HG03060 (cell line): ENCODE data around the gene SKIDA1.

ENCODE experiments used
- ATAC-seq: cut with Tn5 transposase; IDR thresholded peaks from one replicate; pipeline ENCODE4 v1.9.1; 2021; ENCODE audit warnings: low read depth, moderate number of reproducible peaks; ENCODE audit not compliant: unreplicated experiment

Gene SKIDA1

DNA sequence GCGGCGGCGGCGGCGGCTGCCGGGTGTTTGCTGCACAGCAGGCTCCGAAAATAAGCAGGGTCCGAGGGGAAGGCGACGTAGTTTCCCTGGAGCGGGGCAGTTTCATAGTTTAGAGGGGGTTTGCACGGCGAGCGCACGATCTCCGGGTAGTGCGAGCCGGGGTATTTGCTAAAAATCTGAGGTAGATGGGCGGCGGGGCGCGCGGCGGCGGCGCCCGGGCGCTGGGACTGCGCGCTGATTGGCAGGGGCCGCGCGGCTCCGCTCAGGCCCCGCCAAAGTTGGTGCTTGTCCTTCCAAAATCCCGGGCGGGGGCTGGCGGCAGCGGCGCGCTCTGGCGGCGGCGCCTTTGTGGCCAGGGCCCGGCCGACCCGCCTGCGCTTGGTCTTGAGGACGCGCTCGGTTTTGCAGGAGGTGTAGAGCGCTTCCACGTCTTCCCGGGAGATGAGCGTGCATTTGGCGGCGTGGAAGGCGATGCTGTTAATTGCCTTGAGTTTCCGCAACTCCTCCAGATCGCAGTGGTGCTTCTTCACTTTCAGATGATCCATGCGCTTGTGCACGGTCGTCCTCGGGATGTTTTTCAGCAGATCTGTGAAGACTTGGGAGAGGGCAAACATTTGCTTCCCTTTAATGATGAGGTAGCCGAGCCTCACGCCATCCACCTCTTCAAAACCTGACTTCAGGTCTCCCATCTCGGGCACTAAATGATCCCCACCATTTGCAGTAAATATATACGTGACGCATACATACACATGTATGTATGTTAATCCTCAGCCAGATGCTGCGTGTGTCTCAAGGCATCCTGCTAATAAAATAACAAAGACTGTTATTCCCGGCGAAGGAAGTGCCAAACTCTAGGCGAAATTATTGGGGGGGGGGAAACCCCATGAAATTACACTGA, 8.1 kb downstream of the SKIDA1 start:
- ATAC-seq: no peak

DNA sequence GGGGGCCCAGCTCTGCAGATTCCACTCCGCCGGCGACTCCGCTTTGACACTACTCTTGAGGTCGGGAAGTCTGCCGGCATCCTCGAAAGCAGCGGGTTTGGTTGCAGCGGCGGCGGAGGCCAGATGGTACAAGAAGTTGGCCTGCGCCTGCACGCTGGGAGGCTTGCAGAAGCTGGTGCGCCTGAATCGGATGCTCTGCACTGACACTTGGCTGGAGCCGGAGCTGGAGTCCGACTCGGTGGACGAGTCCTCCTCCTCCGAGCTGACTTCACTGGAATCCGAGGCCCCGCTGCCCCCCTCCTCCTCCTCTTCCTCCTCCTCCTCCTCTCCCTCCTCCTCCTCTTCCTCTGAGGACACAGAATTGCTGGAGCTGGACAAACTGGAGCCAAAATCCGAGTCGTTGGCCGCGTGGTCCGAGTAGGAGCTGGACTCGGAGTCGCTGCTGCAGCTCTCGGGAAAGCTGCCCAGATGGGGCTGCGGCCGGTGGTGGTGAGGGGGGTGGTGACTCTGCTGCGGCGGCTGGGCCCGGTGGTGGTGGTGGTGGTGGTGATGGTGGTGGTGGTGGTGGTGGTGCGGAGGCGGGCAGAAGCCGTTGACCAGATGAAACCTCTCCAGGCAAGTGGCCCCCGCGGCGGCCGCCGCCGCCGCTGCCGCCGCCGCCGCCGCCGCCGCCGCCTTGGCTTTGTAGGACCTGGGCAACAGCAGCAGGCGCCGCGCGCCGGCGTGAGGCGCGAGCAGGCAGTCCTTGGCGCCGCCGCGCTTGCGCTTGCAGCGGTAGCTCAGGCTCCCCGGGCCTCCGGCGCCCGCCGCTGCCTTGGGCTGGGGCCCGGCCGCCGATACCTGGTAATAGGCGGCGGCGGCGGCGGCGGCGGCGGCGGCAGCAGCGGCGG, 9.0 kb downstream of the SKIDA1 start:
- ATAC-seq: no peak

DNA sequence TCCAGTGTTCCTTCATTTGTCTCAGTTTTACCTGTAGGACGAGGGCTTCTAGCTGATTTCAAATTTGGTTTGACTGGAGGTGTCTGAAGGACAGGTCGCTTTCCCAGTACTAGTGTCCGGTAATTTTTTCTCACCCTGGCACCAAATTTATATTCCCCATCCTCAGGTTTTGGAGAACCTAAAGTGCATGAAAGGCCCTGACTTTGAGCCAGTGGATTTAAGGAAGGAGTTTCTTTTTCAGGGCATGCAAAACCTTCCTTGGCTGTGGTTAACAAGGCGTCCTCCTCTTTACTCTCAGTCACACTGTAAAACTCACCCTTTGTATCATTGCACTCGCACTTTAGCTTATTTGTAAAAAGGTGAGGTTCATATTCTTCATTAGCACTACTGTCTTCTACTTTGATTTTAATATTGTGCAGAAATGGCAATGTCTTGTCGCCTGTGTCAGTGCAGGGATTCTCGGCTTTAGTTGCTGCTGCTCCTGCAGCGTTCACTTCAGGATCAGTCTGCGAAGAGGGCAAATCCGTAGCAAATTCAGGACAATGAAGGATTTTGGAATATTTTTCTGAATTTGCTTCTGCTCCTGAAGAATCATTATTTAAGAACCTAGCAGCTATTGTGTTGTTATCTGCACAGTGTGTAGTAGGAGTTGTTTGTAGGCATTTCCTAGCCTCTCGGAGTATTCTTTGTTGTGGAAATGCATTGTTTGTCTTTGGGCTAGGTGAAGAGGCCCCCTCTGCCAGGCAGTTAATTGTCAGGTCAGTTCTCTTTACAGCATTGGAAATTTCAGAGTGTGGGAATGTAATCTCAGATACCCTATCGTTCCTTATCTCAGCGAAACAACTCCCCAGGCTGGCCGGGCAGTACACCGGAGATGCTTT, 9.9 kb downstream of the SKIDA1 start:
- ATAC-seq: no peak

DNA sequence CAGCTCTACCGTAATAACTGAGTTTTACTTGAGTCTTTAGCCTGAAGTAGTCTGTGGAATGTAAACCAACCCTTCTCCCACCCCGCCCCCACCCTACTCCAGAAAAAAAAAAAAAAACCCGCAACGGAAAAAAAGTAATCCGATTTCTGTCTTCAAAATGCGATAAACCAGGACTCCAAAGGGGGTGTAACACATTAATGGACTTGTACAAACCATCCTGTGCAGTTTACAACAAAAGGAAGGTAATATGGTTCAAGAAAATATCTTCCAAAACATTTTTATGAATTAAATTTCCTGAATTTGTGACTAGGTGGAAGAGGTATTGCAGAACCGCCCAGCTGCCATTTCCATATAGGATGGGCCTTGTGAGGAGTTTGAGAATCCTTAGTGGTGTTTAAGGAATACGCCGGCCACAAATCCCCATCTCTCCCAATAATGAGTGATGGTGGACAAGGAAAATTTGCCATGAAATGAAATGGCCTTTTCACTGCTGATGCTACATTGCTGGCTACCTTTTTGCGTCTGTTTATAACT, 10.6 kb downstream of the SKIDA1 start:
- ATAC-seq: no peak

DNA sequence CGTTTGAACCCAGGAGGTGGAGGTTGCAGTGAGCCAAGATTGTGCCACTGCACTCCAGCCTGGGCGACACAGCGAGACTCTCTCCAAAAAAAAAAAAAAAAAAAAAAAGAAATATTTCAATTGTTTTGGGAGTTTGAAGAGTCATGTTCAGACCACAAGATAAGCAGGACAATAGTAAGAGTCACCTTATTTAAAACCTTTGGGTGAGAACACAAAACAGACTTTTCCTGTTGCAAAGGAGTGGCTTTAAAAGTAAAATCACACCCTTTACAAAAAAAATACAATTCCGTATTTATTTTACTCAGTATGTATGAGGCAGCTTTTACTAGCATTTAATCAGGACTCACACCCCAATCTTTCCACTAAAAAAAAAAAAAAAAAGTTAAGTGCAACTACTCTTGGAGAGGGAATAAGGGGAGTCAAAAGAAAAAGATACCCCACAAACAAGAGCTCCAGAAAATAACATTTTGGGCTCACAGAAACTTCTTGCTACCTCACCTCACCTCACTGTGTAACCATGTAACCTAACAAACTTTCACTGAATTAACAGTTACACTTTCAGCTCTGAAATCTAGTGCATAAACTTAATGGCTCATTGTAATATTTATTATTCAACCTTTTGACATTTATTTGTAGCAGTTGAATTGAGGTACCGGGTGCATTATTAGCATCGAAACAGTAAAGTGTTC, 11.2 kb downstream of the SKIDA1 start:
- no peak for ATAC-seq

DNA sequence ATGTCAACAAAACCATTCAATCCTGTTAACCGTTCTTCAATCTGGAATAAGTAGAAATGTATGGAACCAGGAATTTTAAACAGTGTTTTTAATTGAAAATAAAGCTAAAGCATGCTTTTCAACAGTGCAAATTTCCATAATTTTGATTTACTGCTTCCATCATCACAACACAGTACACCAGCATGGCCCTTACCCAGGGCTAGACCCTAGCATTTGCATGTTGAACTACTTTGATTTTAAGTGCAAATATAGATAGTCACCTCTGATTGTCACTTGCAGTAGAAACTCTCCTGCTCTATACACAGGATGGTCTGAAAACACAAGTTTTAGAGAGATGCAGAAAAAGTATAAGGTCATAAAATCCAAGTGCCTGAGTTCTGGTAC, 12.1 kb downstream of the SKIDA1 start:
- no peak for ATAC-seq

DNA sequence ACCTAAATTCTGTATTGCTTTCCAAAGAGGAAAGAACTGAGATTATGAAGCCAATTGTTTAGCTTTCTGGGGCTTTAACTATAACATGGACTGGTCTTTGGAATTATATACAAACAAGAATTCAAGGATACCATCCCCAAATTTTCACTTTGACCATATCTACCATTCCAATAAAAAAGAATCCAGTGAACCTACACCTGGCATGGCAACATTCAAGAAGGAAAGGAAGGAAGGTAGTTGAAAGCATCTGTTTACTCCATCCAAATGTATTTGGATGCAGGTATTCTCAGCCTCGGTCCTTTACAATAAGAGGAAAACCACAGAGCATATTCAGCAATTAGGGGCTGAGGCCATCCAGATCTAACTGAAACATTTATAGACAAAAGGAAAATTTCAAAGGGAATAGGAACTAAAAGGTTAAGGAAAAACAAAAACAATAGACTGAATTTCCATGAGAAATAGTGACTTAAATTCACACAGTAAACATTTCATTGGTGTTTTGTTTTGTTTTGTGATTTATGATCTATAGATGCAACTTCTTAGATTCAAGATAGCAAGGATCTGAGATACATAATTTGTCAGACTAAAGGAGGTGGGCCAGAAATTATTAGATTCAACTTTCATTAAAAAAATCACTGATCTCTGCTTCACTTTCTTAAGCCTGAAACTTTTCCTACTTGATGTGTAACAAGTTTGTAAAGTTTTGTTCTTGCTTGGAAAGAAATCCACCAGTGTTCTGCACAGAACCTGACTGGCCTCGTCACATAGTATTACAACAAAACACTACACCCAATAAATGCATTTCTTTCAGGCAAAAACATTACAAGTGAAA, 12.7 kb downstream of the SKIDA1 start:
- no peak for ATAC-seq

DNA sequence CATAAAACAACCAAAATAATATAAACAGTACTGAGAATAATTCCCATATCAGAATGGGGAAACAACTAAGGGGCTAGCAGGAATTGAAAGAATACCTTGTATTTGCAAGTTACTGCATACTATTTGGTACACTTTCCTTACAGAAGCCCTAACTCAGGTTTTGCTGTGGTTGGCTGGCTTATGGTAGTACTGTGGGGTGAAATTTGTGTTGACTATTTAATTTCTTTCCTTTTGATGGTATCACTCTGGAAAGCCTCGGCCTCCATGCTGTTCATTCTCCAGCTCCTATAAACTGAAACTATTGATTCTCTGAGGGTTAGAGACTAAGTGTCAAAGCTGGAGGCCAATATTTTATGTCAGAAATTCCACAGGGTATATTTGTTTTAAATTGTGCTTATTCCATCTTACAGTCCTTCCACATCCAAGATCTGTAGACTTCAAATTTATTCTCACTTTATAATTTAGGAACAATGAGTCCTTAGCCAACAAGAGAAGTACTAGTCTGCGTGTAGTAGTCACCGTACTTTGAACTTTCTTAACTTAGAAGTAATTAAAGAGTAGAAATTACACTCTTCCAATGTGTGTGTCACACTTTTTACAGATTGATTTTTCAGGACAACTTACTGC, 13.4 kb downstream of the SKIDA1 start:
- ATAC-seq: no peak

DNA sequence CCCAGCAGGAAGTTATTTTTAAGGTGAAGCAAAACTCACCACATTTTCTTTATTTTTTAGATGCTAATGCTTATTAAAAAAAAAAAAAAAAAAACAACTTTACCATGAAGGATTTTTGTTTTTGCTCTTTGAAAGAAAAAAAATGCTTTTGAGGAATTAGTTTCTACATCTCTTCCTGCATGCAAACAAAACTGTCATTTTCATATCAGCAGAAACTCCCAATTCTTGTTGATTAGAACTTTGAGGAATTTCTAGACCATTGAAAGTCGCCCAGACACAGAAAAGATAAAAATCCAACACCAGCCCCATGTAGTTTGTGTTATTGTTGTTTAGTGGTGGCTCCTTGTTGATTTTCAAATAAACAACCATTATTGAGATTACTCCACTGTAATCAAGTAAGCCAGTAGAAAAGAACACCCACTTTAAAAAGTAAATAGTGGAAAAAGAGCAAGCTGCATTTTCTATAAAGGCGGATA, 14.3 kb downstream of the SKIDA1 start:
- no peak for ATAC-seq

DNA sequence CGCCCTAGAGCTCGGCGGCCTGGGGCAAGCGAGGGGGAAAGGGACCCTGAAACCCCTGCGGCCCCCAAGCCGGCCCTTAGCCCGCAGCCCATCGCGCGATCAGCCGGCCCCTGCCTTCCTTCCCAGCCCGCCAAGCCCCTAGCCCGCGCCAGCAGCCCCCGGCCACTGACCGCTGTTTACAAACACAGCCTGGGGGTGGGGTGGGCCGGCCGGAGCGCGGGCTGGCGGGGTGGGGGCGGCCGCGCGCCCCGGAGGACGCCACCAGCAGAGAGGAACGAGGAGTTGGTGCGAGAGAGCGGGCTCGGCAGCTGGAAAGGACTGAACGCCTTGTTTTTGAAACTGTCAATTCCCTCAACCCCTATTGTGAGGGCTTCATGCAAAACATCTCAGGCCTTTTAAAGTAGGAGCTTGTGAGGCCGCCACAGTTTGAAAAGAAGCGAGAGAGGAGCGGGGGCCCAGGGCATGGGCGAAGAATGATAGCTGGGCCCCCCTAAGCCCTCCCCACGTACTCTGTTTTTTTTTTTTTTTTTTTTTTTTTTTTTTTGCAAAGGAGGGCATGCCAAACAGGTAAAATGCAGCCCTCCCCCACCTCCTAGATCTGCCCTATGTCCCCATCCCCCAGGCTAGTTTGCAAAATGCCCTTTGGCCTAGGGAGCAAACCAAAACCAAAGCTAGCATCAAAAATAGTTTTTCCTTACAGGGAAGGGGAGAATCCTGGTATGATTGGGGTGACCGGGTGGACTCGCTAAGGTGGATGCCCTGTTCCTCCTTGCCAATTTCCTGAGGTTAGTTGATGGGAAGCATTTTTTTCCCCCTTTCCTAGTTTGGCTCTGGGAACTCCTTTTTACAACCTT, 15.0 kb downstream of the SKIDA1 start:
- ATAC-seq: no peak

DNA sequence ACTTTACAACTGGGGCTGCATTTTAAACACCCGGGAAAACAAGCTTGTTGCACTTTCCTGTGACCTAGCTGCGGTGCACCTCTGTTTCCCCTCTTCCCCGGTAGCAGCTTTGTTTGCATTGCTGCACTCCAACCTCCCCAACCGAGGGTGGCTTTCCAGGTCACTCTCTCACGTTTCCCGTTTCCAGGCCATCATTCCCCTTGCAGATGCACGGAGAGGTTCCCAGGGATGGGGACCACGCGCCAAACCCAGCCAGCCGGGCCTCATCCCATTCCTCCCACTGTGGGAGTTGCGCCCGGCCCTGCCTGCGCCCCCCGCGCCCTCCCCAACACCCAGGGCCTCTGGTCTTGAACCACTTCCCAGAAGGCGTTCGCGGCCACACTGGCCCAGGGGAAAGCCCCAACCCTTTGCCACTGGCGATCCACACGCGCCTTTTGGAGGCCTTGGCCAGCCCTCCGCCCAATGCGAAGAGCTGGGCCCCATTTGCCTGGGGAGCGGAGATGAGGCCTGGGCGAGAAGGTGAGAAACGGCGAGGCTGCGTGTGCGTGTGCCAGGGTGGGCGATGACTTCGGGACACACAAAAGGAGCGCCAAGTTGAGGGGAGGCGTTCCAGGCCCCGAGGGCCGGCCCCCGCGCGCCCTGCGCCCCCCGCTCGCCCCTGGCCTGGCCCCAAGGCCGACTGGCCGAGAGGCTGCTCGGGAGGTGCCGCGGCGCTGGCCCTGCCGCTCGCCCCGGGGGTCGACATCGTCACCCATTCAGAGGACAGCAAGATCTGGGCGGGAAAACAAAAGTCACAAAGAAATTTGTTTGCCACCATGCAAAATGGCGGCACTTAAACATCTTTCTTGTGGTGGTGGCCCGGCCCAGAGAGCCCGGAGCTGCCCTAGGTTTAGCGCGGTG, 15.9 kb downstream of the SKIDA1 start:
- ATAC-seq: no peak

DNA sequence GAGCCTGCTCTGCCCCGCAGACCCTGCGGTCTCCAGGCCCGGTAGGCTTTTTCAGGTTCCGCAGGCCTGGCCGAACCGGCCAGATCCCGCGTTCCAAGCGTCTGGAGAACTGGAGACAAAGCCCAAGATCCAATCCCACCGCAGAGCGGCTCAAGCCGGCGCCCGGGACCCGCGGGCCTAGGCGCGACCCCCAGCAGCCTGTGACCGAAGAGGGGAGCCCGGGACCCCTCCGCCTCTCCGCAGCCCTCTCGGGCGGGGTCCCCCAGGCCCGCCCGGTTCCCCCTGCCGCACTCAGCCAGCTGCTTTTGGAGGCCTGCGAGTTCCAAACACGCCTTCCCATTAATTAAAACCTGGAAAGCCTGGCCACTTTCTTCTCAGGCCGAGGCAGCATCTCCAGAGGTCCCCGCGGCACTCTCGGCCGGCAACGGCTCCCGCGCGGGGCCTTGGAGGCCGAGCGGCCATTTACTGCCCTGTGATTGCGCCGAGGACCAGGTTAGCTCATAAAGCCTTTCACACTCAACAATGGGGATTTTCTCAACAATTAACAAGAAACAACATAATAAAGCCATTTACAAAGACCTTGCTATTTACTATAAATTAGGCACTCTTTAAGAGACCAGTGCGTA, 16.7 kb downstream of the SKIDA1 start:
- no peak for ATAC-seq

DNA sequence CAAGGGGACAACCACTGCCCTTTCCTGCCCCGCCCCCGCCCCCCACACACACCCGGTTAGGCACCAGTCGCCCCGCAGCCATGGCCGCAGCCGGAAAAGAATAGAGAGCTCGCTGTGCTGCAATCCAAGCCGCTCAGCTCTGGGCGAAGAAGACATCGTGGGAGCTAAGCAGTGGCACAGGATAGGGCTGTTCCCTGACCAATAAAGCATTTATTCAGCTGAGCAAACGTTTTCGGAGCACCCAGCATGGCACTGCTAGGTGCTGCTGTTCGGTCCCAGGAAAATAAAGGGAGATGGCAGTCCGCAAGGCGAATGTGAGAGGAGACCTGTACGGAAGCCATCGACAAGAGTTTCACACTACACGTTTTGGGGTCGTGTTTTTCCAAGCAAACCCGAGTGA, 18.3 kb downstream of the SKIDA1 start:
- ATAC-seq: no peak

DNA sequence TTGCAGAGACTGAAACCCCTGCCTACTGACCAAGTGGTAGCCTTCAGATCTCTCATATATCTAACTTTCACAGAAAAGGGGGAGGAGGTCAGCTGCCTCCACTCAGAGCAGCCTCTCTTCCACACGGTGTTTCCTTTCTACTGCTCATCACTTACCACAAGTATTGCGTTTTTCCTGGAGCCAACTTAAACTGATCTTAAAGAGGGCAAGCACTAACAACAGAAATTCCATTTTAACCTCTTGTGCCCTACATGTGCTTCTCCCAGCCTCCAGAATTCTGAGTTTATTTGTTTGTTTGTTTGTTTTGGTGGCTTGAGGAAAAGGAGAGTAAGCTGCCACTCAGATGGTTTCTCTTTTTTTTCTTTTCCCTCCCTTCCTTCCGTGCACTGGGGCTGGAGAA, 19.1 kb downstream of the SKIDA1 start:
- ATAC-seq: no peak

DNA sequence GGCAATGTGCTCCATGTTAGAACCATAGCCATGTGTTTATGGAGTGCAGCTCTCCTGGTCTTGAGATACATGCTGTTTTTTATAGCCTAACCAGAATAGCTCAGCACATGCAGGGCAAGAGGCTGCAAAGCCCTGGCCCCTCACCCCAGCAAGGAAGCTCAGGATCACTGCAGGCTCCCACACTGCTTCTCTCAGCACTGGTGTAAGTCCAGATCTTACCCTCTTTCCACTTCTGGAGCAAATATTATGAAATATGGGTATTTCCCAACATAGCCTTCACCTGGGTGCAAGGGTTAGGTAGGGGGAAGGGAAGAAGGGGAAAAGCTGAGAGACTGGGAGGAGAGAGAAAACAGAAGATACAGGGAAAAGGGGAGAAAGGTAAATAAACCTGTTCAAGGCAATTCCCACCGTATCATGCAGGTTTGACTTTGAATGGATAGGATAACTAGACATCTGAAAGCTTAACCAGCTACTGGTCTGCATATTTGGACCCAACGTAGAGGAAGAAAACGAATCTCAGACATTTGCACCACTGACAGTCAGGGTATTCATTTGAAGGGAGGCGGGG, 19.7 kb downstream of the SKIDA1 start:
- no peak for ATAC-seq

DNA sequence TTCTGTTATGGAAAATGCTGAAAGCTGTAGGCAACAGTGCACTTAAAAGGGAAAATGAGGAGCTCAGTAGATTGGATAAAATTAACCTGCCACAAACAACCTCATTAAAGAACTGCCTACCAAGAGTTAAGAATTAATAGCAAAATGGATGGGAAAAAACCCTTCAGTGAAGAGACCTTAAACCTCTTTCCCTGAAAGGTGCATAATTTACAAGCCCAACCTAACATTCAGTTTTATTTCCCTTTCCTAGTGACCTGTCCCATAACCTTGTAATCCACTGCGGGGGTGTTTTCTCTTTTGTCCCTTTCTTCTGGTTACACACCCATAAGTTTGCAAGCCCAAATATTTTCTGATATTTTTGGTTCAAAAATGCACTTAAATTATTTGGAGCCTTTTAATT, 21.9 kb downstream of the SKIDA1 start:
- no peak for ATAC-seq
